Diencephalon (tissue), 1 donor: Measurements from ENCODE around the gene TF. TPM values are rescaled to one million over a fixed set of nuclear protein-coding genes. Genes with fewer than 3 reads are reported as not detected.

Source experiments
- small RNA-seq: library from RNA; depleted of rRNA; stranded (forward); fragments of <200 nt; gene quantifications from one replicate; pipeline ENCODE3, GENCODE V24; 2014
- total RNA-seq: library from RNA; depleted of rRNA; stranded (reverse); fragments of >200 nt; gene quantifications from one replicate; pipeline ENCODE4 v1.2.3, GENCODE V29; 2014

TF gene
- total RNA-seq, result 9.2 TPM

GRCh38 chr3:133745981-133746711 is at the start of gene TF:
Gene TF (plus strand): TSS chr3:133746393. CDS start chr3:133746441, 48 bp downstream.

DNA sequence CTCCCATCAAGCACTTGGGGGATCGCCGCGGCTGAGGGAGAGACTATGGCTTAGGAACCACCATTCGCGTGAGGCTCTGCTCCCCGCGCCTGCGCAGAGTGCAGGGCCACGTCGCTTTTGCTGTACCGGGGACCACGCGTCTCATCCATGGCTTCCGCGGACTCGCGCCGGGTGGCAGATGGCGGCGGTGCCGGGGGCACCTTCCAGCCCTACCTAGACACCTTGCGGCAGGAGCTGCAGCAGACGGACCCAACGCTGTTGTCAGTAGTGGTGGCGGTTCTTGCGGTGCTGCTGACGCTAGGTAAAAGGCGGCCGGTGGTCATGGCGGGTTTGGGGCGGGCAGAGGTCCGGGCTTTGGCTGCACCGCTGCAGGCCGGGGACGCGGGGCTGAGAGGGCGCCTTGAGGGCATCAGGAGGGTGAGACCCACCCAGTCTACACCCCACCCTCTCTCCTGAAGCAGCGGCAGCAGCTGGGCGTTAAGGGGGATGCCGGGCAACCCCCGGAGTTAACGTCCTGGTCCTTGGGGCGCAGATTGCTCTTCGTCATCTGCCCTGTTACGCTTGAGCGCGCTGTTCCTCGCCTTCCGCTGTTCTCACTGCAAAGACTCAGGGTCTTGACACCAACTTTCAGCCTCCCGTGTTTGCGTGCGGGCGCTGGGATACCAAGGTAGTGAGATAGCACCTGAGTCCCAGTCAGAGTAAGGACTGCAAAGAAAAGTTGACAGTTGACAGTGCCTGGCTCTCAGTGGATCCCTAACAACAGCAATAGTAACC is 59.7 kb downstream of the TF start, which contains the start of gene SRPRB:
Gene SRPRB, plus strand, starts transcription at position 114 of the 774 bp plus-strand sequence. Its CDS starts 34 bp downstream, at position 148.

Small RNA genes within 50 kb of the gene (small RNA-seq; reads per million reads assigned to genes)
- not detected for gene RNA5SP140

Other genes starting within 250 kb of the TF start
- 125 TPM for gene CDV3, start 172.7 kb upstream of the TF start, total RNA-seq
- gene TOPBP1, start 84.5 kb upstream of the TF start, total RNA-seq, result 42.7 TPM
- gene SRPRB, start 59.4 kb downstream of the TF start, total RNA-seq, result 45.9 TPM
- gene RAB6B, start 149.5 kb downstream of the TF start, total RNA-seq, result 160 TPM